Activated CD8-positive, alpha-beta T cell treated with anti-CD3 and anti-CD28 coated beads for 36 hours (primary cell): ENCODE data around the gene LPGAT1. TPM values are rescaled to one million over a fixed set of nuclear protein-coding genes. Genes with fewer than 3 reads are reported as not detected.
A peak's percentile ranks its signal among the peaks of the same experiment; 100 is the strongest.
"Not testable (repeated sequence)": the region's sequence is repeated elsewhere in the genome, so short reads cannot be mapped to it uniquely, and the experiment has no call there.

Experiments used
- ATAC-seq: fragments of 200-7000 bp; cut with Tn5 transposase; one replicate; pipeline ENCODE4 v1.10.0; 2021; ENCODE audit warnings: mild to moderate bottlenecking, moderate library complexity
- CTCF ChIA-PET: fragments of 350-600 bp; sonication (Branson Sonifier 250); formaldehyde crosslinking; loops from one replicate; lab custom pipeline; 2021; ENCODE audit warnings: antibody characterized with exemption; lab: Charles Lee
- POLR2A ChIA-PET: fragments of 350-600 bp; sonication (Branson Sonifier 250); formaldehyde crosslinking; loops from one replicate; lab custom pipeline; 2021; ENCODE audit warnings: antibody characterized with exemption; lab: Charles Lee
- DNase-seq: peaks from one replicate; pipeline ENCODE4 v3.0.0-alpha.2; 2020
- H3K27ac Mint-ChIP-seq: one replicate; pipeline ENCODE4 v1.8.0; 2021; ENCODE audit warnings: mild to moderate bottlenecking, mixed read lengths
- H3K27me3 Mint-ChIP-seq: one replicate; pipeline ENCODE4 v1.8.0; 2021; ENCODE audit warnings: mixed read lengths
- H3K36me3 Mint-ChIP-seq: one replicate; pipeline ENCODE4 v1.8.0; 2021; ENCODE audit warnings: low read depth, mixed read lengths
- H3K4me1 Mint-ChIP-seq: one replicate; pipeline ENCODE4 v1.8.0; 2021; ENCODE audit warnings: low read depth, mixed read lengths
- H3K4me3 Mint-ChIP-seq: one replicate; pipeline ENCODE4 v1.8.0; 2021; ENCODE audit warnings: mild to moderate bottlenecking, moderate library complexity, mixed read lengths
- H3K9me3 Mint-ChIP-seq: one replicate; pipeline ENCODE4 v1.8.0; 2021; ENCODE audit warnings: mixed read lengths
- CTCF ChIP-seq: fragments of 200-600 bp; IDR thresholded peaks from one replicate; pipeline ENCODE4 v1.8.0; 2022; ENCODE audit warnings: antibody characterized with exemption, mild to moderate bottlenecking
- intact Hi-C: fragments of 100-400 bp; cut with micrococcal nuclease; formaldehyde crosslinking; loops from one replicate; pipeline ENCODE4 v1.10.0; 2022
- total RNA-seq, 2 experiments: library from RNA; stranded (reverse); gene quantifications; one replicate each; pipeline ENCODE4 v1.2.3, GENCODE V29; 2021

The LPGAT1 gene
- total RNA-seq, 2 experiments from 2014 or later: 16.5 to 16.7 TPM

- Mint-ChIP-seq H3K4me1 (peaks cover 24% of the 10 kb centered on the region), H3K9me3 (no peaks in the 10 kb centered on the region), H3K36me3 (no peaks in the 10 kb centered on the region), H3K4me3 (no peak overlapping the region), H3K27ac (no peak overlapping the region), H3K27me3 (peaks cover 1% of the 10 kb centered on the region)
- intact Hi-C loops: loop anchor here (2.0 to 10.0 kb wide), 4 partner anchors 42 to 333 kb away; partner anchors contain the start of gene LPGAT1
- POLR2A ChIA-PET: interaction anchor here (1.0 to 1.1 kb wide), 3 partner anchors 43 to 593 kb away, joined by 3 read pairs; no protein-coding TSS in a partner anchor
- CTCF ChIA-PET: interaction anchor here (0.8 to 13.1 kb wide), 53 partner anchors 10 to 757 kb away, joined by 3 to 185 read pairs (median 6); partner anchors contain the start of genes DTL, INTS7, NEK2 and SLC30A1
- no peak for ATAC-seq
- no peak for DNase-seq
- TF ChIP-seq CTCF: no peak
Measured at GRCh38 chr1:211699059-211699458, 131.5 kb downstream of the LPGAT1 start.

- ChIA-PET POLR2A (interaction anchor here (1.0 to 1.1 kb wide), 3 partner anchors 44 to 593 kb away, joined by 3 read pairs; no protein-coding TSS in a partner anchor), CTCF (interaction anchor here (0.6 to 13.1 kb wide), 74 partner anchors 11 to 758 kb away, joined by 3 to 185 read pairs (median 5); partner anchors contain the start of genes DTL, INTS7, NEK2 and SLC30A1)
- peak; percentile 92 for DNase-seq
- TF ChIP-seq CTCF: peak; percentile 95
- H3K4me1 Mint-ChIP-seq: peaks cover 24% of the 10 kb centered on the region
- no peak overlapping the region for H3K27ac Mint-ChIP-seq
- no peaks in the 10 kb centered on the region for H3K9me3 Mint-ChIP-seq
- peaks cover 1% of the 10 kb centered on the region for H3K27me3 Mint-ChIP-seq
- peak overlapping the region; percentile 33 for H3K4me3 Mint-ChIP-seq
- intact Hi-C loops: loop anchor here (2.0 to 10.0 kb wide), 4 partner anchors 42 to 334 kb away; partner anchors contain the start of gene LPGAT1
- H3K36me3 Mint-ChIP-seq: no peaks in the 10 kb centered on the region
- peak; percentile 95 for ATAC-seq
Measured at GRCh38 chr1:211698161-211699026, 132.2 kb downstream of the LPGAT1 start.

- DNase-seq (peak; percentile 22), ATAC-seq (no peak)
- H3K36me3 Mint-ChIP-seq: no peaks in the 10 kb centered on the region
- H3K27ac Mint-ChIP-seq: no peak overlapping the region
- H3K4me3 Mint-ChIP-seq: no peak overlapping the region
- POLR2A ChIA-PET: no interaction called here
- peaks cover 1% of the 10 kb centered on the region for H3K27me3 Mint-ChIP-seq
- H3K9me3 Mint-ChIP-seq: no peaks in the 10 kb centered on the region
- H3K4me1 Mint-ChIP-seq: peaks cover 24% of the 10 kb centered on the region
- CTCF ChIA-PET: interaction anchor here (1.0 to 13.1 kb wide), 19 partner anchors 16 to 759 kb away, joined by 3 to 185 read pairs (median 9); partner anchors contain the start of genes DTL, INTS7 and NEK2
- no peak for TF ChIP-seq CTCF
- intact Hi-C loops: loop anchor here (5.0 to 10.0 kb wide), 3 partner anchors 135 to 335 kb away; partner anchors contain the start of gene LPGAT1
Measured at GRCh38 chr1:211697356-211697755, 133.2 kb downstream of the LPGAT1 start.

- H3K9me3 Mint-ChIP-seq: no peaks in the 10 kb centered on the region
- H3K4me1 Mint-ChIP-seq: peaks cover 24% of the 10 kb centered on the region
- no peak overlapping the region for H3K27ac Mint-ChIP-seq
- H3K27me3 Mint-ChIP-seq: no peaks in the 10 kb centered on the region
- H3K36me3 Mint-ChIP-seq: no peaks in the 10 kb centered on the region
- DNase-seq (peak; percentile 64), ATAC-seq (peak; percentile 20)
- intact Hi-C loops: loop anchor here (5.0 to 10.0 kb wide), 3 partner anchors 137 to 337 kb away; partner anchors contain the start of gene LPGAT1
- H3K4me3 Mint-ChIP-seq: no peak overlapping the region
- no peak for TF ChIP-seq CTCF
- POLR2A ChIA-PET: interaction anchor here (0.6 to 1.0 kb wide), 2 partner anchors 21 to 667 kb away, joined by 3 read pairs; no protein-coding TSS in a partner anchor
- CTCF ChIA-PET: interaction anchor here (2.2 to 13.1 kb wide), 3 partner anchors 14 to 761 kb away, joined by 7 to 185 read pairs (median 30); no protein-coding TSS in a partner anchor
Measured at GRCh38 chr1:211695135-211695816, 135.3 kb downstream of the LPGAT1 start.

GRCh38 chr1:211693911-211694310, 136.7 kb downstream of the LPGAT1 start:
- H3K36me3 Mint-ChIP-seq, DNase-seq, H3K4me3 Mint-ChIP-seq, POLR2A ChIA-PET, H3K27me3 Mint-ChIP-seq, H3K9me3 Mint-ChIP-seq, H3K27ac Mint-ChIP-seq, ATAC-seq: not testable (repeated sequence)
- CTCF ChIA-PET: interaction anchor here (13.1 kb wide), 1 partner anchor 12 kb away, joined by 185 read pairs; no protein-coding TSS in a partner anchor
- H3K4me1 Mint-ChIP-seq: peaks cover 25% of the 10 kb centered on the region
- intact Hi-C loops: loop anchor here (10.0 kb wide), 1 partner anchor 241 kb away; no protein-coding TSS in a partner anchor
